GM10847 (cell line): ENCODE measurements around the gene CKS1B.

Experiments used
- POLR2A ChIP-seq: IDR thresholded peaks from 2 replicates; pipeline ENCODE4 v1.6.1; 2011; ENCODE audit not compliant: insufficient read length; ENCODE audit errors: extremely low read depth

The CKS1B gene

GRCh38 chr1:155000726-155001424 is 26.4 kb downstream of the CKS1B start:
- no peak for TF ChIP-seq POLR2A

DNA sequence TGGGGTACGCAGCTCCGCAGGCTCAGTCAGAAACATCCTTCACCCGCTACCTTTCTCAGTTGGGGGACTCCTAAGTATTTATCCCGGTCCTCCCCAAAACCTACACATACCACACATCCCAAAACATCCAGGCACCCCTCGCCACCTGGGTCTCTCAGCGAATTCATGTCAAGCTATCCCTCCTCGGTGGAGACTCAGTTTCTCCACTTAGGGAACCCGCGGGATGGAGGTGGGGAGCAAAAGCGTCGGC is 26.9 kb downstream of the CKS1B start:
- no peak for TF ChIP-seq POLR2A

- no peak for TF ChIP-seq POLR2A
Measured at GRCh38 chr1:155001675-155002463, 27.4 kb downstream of the CKS1B start.

GRCh38 chr1:155002464-155003226 is 28.2 kb downstream of the CKS1B start, which contains the start of gene ZBTB7B:
ZBTB7B (plus strand) TSS chr1:155002802; CDS start chr1:155014661, 11,859 bp downstream.
- TF ChIP-seq POLR2A, result no peak

DNA sequence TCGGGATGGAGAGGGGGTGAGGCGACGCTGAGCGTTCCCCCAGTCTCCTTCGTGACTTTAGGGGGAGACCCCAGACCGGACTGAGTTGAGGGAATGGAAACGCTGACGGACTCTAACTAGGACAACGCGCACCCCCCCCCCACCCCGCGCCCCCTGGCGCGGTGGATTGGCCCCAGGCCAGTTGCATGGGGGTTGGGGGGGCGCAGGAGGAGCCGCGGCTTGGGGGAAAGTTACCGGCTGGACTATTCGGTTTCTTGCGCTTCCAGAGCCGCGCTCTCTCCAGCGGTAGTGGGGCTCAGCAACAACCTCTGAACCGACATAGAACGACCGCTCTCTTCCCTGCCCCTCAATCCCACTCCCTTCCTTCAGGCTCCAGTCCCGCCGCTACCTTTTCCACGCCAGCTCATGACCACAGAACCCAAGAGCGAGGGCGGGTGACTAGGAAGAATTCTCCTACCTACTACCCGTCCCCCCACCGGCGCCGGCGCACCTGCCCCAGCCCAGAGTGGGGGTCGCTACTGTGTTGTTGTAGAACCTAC is 28.8 kb downstream of the CKS1B start:
- TF ChIP-seq POLR2A, result no peak

DNA sequence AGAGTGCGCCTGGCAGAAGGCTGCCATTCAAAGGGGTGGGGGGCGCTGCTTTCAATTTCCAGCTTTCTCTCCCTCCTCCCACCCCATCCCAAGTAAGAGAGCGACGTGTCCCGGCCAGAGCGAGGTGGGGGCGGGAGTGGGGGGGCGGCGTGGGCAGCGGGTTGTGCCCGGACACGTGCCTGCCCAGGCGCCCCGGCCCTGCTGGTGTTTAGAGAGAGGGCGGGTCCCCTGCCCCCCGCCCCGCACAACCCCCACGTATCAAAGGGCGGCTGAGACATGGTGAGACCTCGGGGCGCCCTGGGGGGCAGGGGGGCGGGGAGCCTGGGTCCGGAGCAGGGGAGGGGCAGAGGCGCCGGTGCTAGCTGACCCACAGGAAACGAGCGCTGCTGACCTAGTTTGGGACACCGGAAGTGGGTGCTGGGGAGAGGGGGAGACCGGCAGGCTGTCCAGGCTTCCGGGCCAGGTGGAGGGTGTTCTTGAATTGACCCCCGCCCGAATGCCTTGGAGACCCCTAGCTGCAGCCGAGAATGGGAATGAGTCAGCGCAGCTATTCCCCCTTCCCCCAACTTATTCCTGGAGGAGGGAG is 29.4 kb downstream of the CKS1B start:
- no peak for TF ChIP-seq POLR2A

- TF ChIP-seq POLR2A, result no peak
Measured at GRCh38 chr1:155004352-155005075, 30.0 kb downstream of the CKS1B start.

DNA sequence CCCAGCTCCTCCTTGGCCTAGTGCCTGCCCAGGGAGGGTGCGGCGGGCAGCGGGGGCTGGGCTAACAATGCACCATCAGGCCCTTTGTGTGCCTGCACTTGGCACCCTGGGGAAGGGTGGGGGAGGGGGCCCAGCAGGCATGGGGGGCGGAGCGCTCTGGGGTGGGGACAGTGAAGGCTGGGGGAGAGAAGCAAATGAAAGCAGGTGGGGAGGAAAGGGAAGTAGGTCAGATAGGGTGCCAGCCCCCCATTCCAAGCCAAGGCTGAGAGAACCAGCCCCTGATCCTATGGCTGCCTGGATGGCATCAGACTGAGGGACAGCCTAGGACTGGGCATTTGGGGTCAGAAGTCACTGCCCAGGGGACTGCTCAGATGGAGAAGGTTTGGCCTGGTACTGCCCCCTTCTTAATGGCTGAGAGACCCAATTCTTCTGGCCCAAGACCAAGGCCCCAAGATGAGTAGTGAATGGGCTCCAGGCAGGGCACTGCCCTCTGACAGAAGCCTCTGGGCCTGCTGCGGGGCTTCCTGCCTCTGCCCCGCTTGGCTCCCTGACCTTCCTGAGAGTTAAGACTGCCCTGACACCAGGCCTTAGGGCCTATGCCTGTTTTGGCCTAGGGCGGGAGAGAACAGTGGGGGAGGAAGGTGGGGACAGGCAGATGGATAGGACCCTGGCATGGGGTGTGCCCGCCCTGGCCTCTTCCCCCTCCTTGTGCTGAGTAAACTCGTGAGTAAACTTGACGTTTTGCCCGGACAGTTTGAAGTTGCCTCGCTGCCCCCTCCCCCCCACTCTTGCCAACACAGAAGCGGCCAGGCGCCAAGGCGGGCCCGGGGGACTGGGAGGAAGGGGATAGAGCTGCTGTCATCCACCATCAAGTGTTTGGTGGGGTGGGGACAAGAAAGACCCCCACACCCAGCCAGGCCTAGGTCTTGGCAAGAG is 30.9 kb downstream of the CKS1B start:
- TF ChIP-seq POLR2A, result no peak

GRCh38 chr1:155006601-155007101 is 32.2 kb downstream of the CKS1B start:
- TF ChIP-seq POLR2A, result no peak

DNA sequence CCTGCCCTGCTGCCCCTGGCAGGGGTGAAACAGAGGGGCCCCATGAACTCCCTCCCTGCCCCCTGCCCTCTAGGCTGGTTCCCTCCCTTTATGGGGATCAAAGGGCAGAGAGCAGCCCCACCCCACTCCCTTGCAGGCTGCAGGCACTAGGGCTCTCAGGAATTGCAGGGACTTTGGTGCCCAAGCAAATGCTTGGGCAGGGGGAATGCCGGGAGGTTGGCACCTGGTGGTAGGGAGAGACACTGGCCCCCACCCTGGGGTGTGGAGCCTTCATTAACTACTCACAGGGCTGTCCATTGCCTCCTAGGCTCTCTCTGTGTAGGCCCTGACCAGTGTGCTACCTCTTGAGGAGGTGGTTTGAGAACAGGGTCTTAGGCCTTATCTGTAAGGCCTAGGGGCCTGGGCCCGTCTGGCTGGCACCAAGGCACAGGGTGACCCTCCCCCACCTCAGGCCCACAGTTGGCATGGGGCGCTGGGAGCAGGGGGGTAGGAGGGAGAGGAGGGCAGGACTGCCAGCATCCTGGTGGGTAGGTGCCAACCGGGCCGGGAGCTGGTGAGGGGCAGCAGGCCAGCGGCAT is 32.9 kb downstream of the CKS1B start:
- no peak for TF ChIP-seq POLR2A

DNA sequence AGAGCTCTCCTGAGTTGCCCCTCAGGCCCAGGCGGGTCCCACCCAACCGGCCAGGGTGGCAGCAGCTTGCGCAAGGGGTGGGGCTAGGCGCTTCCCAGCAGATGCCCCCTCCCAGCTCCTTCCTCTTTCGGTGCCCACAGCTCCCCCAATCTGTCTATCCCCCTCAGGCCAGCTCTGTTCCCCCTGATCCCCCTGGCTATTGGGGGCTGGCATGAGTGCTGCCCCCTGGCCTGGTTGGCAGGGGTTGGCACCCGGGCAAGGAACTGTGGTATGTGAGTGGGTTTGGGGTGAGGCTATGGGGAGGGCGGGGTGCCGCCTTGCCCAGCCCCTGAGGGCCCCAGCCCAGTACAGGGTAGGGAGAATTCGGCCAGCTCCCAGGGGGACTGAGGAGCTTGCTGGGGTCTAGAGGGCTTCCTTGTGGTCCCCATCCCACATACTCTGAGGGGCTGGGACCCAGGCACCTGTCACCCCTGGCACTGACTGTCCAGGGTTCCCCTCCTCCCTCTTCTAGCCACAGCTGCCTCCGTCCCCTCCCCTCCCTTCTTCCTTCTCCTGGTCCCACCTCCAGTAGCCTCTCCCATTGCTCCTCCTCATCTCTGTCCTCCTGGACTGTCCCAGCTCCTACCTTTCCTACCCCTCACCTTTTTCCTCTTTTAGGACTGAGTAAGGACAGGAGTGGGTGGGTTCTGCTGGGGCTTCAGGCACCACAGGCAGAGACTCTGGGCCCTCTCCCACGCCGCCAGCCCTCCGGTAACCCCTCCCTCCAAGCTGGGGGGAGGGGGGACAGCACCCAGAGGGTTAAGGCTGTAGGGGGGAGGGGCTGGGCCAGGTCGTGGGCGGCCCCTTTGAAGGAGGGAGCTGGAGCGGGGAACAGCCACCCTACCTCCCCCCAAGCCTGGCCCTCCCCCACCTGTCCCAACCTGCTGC is 33.8 kb downstream of the CKS1B start:
- TF ChIP-seq POLR2A, result no peak

DNA sequence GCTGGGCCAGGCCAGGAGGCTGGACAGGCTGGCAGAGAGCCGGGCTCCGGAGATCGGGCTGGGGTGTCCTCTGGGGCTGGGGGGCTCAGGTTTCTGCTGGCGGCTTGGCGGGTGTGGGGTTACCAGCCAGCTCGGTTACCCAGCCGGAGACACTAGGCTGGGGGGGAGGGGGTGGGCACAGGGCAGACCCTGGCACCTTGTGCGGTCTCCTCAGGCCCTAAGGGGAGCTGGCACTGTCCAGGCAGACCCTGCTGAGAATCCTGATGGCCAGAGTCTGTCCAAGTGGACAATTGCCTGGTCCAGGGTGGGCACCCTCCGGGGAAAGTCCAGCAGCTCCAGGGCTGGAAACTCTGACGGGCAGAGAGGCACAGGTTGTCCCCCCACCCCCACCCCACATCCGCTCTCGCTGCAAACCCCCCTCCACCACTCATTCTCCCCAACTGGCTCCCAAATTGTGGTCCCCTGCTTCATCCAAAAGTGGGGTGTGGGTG is 34.8 kb downstream of the CKS1B start:
- no peak for TF ChIP-seq POLR2A
